Stromal cell of bone marrow (primary cell): Measurements from ENCODE around the gene PCBP1.
A peak's percentile ranks its signal among the peaks of the same experiment; 100 is the strongest.
"Not testable (repeated sequence)": the region's sequence is repeated elsewhere in the genome, so short reads cannot be mapped to it uniquely, and the experiment has no call there.

Experiments used
- DNase-seq: peaks from one replicate; pipeline ENCODE4 v3.0.0-alpha.2; 2012; ENCODE audit warnings: low read depth

The PCBP1 gene

GRCh38 chr2:70081221-70081620, 6.1 kb upstream of the PCBP1 start:
- DNase-seq: no peak

- no peak for DNase-seq
These were observed 3.7 kb upstream of the PCBP1 start for GRCh38 chr2:70083344-70084156.

DNA sequence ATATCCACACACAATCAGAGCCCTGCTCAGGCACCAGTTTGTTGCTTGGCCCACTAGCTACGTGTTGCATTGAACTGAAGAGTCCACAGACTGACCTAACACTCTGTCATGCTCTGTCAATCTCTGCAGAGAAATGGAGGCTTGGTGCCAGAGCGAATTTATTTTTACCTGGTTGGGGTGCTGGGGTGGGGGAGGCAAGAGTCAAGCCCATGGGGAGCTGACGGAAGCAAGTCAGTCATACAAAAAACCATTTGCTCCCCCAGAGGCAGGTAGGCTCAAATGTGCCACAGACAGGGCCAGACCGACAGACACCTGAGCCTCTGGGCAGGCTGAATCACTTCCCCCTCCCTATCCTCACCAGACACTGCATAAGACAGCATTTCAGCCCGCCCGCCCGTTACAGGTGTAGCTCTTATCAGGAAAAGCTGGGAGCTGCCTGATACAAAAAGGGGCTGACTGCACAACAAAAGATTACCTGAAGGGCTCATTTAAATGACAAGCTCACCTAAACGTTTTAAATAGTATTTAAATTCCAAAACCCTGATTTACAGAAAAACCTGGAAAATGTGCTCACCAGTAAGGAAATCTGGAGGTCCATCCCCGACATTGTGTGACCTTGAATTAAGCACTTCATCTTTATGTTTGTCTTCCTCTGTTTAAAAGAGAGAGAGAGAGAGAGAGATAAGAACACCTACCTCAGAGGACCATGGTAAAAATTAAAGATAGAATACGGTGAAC, 2.1 kb upstream of the PCBP1 start:
- DNase-seq: no peak

DNA sequence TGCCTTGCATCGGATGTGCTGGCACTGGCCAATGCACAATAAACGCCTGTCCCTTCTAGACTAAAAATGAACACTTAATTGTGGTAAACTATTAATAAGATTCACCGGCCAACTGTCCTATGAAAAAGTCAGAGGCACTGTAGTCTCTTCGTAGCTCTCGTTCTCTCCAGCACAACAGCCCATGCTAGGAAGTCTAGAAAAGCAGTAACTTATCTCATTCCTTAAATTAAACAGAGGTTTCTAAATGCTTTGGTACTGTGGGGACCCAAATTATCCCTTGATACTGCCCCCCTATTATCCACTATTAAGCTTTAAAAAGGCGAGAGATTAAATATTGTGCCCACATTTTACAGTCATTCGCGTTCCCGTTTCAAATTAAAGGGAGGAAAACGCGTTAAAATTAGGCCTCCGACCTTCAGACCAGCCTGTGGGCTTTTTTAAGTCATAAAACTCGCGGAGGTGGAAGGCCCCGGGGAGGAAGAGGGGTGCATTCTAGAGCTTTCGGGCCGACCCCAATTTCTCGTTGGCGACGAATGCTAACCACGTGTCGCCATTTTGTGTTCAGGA, 1.5 kb upstream of the PCBP1 start:
- DNase-seq: no peak

DNA sequence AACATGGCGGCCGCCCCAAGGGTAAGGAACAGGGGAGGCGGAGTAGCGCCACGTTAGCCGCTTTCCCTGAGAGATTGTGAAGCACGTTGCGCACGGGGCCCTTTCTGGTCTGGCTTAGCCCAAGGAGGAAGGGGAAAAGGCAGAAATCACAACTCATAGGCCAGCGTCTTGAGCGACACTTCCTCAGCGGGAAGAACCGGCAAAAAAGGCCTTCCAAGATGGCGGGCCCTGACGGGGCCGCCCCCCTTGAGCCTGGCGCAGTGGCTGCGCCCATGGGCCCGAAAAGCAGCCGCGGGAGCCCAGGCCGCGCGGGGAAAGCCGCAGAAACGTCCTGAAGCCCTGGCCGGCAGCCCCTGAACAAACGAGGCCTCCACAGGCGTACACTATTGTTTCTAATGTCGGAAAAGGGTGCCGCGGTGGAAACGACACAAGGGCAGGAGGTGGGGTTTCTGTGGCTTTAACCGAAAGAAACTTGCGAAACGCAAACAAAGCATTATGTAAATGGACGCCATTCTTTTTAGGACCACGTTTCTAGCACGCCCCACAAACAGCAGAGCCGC, 919 bp upstream of the PCBP1 start:
- peak; percentile 69 for DNase-seq

DNA sequence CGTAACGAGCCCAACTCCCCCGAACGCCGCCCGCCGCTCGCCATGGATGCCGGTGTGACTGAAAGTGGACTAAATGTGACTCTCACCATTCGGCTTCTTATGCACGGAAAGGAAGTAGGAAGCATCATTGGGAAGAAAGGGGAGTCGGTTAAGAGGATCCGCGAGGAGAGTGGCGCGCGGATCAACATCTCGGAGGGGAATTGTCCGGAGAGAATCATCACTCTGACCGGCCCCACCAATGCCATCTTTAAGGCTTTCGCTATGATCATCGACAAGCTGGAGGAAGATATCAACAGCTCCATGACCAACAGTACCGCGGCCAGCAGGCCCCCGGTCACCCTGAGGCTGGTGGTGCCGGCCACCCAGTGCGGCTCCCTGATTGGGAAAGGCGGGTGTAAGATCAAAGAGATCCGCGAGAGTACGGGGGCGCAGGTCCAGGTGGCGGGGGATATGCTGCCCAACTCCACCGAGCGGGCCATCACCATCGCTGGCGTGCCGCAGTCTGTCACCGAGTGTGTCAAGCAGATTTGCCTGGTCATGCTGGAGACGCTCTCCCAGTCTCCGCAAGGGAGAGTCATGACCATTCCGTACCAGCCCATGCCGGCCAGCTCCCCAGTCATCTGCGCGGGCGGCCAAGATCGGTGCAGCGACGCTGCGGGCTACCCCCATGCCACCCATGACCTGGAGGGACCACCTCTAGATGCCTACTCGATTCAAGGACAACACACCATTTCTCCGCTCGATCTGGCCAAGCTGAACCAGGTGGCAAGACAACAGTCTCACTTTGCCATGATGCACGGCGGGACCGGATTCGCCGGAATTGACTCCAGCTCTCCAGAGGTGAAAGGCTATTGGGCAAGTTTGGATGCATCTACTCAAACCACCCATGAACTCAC, 673 bp downstream of the PCBP1 start:
- no peak for DNase-seq

- DNase-seq: no peak
These were observed 1.4 kb downstream of the PCBP1 start for GRCh38 chr2:70088598-70089219.

- no peak for DNase-seq
These were observed 2.1 kb downstream of the PCBP1 start for GRCh38 chr2:70089220-70089982.

- no peak for DNase-seq
These were observed 2.8 kb downstream of the PCBP1 start for GRCh38 chr2:70089983-70090525.

DNA sequence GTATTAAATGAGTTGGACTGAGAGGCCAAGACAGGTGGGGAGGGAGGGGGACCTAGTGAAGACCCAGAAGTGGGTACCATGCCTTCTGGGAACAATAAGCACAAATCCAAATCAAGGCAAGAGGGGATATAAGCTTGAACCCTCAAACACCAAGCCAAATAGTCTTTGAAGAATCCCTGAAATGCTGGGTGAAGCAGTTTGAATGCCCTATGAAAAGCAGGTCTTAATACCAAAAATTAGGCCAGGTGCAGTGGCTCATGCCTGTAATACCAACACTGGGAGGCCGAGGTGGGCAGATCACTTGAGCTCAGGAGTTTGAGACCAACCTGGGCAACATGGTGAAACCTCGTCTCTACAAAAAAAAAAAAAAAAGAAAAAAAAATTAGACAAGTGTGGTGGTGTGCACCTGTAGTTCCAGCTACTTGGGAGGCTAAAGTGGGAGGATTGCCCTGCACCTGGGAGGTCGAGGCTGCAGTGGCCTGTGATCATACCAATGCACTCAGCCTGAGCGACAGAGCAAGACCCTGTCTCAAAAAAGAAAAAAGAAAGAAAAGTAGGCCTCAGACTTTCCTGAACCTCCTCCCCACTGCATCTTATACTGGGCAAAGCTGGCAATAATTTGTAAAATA, 3.5 kb downstream of the PCBP1 start:
- DNase-seq: no peak

DNA sequence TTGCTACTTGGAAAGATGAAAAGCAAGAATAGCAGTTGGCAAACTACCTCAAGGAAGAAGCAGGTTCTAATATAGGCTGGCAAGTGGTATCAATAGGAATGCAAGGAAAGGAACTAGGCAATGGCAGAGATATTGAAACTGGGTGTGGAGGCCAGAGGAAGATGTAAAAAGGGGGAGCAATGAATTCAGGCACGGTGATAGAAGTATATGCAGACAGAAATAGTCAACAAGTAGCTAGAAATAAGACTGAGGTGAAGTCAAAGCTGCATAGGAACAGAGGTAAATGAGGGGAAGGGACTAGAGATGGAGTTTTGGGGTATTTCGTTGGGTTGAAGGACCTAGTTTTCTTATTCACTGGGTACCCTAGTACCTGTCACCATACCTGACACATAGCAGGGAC, 4.1 kb downstream of the PCBP1 start:
- DNase-seq: no peak

GRCh38 chr2:70091816-70092215, 4.5 kb downstream of the PCBP1 start:
- no peak for DNase-seq

GRCh38 chr2:70092576-70093243, 5.4 kb downstream of the PCBP1 start:
- DNase-seq: not testable (repeated sequence)

DNA sequence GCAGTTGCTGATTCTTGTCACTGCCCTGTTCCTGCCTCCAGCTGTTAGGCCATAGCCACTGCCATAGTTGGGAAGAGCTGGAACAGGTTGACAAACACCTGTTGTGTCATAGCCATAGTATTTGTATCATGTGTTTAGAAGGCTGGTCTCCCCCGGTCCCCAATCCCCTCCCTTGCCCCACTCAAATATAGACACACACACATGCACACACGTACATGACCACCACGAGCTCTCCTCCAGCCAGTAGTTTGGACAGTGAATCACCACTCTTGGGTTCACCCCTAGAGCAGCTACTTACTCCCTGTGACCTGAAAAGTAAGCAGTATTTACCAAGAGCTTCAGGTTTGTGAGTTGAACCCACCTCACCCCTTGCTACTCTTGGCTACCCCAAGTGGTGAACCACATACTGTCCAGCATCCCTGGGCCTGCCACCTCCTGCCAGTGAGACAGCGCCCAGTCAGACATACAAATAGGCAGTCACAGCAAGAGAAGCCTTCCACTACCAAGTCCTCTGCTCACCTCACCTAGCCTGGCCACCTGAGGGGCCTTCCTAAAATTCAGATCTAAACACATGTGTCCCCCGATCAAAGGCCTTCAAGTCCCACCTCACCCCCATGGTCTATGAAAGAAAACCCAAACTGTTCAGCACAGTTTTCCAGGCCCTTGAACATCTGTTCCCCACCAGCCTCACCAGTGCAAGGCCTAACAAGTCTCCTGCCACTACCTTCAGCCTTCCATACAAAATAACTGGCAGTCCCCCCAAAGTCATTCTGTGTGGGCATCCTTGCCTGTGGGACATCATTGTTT, 7.1 kb downstream of the PCBP1 start:
- no peak for DNase-seq

GRCh38 chr2:70094978-70095719, 7.9 kb downstream of the PCBP1 start:
- peak; percentile 71 for DNase-seq

DNA sequence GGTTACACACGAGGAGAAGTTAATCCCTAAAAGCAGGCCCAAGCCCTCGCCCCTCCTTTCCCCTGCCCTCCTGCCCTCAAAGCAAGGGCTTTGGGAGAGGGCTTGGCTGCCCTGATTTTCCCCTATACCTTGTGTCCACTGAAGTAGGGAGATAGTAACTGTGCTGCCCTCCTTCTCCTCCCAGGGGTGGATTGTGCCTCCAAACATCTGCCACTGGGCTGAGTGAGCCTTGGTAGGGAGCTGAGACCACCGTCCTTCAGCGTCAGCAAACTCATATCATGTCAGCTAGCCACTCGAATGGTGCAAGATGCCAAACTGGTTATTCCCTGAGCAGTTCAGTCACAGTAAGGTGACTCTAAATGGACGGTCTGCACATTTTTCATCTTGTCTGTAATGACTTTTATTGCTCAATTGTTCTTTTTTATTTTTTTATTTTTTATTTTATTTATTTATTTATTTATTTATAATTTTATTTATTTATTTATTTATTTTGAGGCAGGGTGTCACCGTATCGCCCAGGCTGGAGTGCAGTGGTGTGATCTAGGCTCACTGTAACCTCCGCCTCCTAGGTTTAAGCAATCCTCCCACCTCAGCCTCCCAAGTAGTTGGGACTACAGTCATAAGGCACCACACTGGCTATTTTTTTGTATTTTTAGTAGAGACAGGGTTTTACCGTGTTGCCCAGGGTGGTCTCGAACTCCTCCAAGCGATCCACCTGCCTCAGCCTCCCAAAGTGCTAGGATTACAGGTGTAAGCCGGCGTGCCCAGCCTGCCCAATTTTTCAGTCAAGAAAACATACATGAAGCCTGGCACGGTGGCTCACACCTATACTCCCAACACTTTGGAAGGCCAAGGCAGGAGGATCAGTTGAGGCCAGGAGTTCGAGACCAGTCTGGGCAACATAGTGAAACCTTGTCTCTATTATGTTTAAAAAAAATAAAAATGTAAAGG, 8.7 kb downstream of the PCBP1 start:
- DNase-seq: no peak
